Small intestine (tissue), 7 donors: ENCODE measurements around the gene CITED4. TPM values are rescaled to one million over a fixed set of nuclear protein-coding genes. Genes with fewer than 3 reads are reported as not detected.

Experiments used
- DNase-seq, 2 donors: peaks; one replicate each; pipeline versions ENCODE4 v3.0.0 to v3.0.0-alpha.2; 2013
- FAIRE-seq: peaks from 2 replicates; lab custom pipeline; 2012; peaks lifted over from hg19 to GRCh38; lab: Jason Lieb, UNC
- H3K27ac ChIP-seq, 3 donors: one replicate each; pipeline ENCODE4 v1.5.1; 2013; ENCODE audit warnings: low read length in 2 of 3, mild to moderate bottlenecking in 2 of 3, control low read depth in 1 of 3, inconsistent platforms in 1 of 3, low read depth in 1 of 3, moderate library complexity in 1 of 3
- H3K27me3 ChIP-seq, 3 donors: one replicate each; pipeline ENCODE4 v1.6.1; 2013; ENCODE audit warnings: low read length in 3 of 3, inconsistent platforms in 1 of 3; ENCODE audit not compliant: control insufficient read depth in 3 of 3, insufficient read depth in 3 of 3
- H3K36me3 ChIP-seq, 3 donors: one replicate each; pipeline ENCODE4 v1.6.1; 2013; ENCODE audit warnings: low read length in 3 of 3, inconsistent platforms in 1 of 3, low read depth in 1 of 3, mild to moderate bottlenecking in 1 of 3, moderate library complexity in 1 of 3; ENCODE audit not compliant: control insufficient read depth in 3 of 3, insufficient read depth in 2 of 3
- H3K4me1 ChIP-seq, 3 donors: one replicate each; pipeline ENCODE4 v1.6.1; 2013; ENCODE audit warnings: low read length in 2 of 3, inconsistent platforms in 1 of 3, low read depth in 1 of 3, mild to moderate bottlenecking in 1 of 3, moderate library complexity in 1 of 3; ENCODE audit not compliant: control insufficient read depth in 3 of 3, insufficient read depth in 2 of 3
- H3K4me3 ChIP-seq, 3 donors: one replicate each; pipeline ENCODE4 v1.5.1; 2013; ENCODE audit warnings: low read length in 3 of 3, control low read depth in 1 of 3, inconsistent platforms in 1 of 3, low read depth in 1 of 3, mild to moderate bottlenecking in 1 of 3, moderate library complexity in 1 of 3
- H3K9me3 ChIP-seq, 2 donors: one replicate each; pipeline ENCODE4 v1.6.1; 2013; ENCODE audit warnings: low read depth in 1 of 2, low read length in 1 of 2; ENCODE audit not compliant: control insufficient read depth in 2 of 2, insufficient read depth in 1 of 2
- WGBS, 3 donors: extraction: QIAGEN DNeasy Blood & Tissue Kit; methylation state at CpG; one replicate each; pipeline ENCODE4 v1.1.7; 2013; 5-methylcytosine and 5-hydroxymethylcytosine counted together
- polyA plus RNA-seq, 4 donors: library from polyadenylated mRNA; stranded (reverse) in 3 of 4; unstranded in 1 of 4; fragments of 200-250 nt in 3 of 4; fragments of 120-200 nt in 1 of 4; gene quantifications; one replicate each; pipeline versions ENCODE4 v1.2.1 to v1.2.3, GENCODE V29; 2013
- donor health status: healthy with polysubstance abuse.
- donor health status: control.
- donor health status: control.
- donor health status: Bipolar disorder and iron deficiency.
- donor health status: healthy.

Gene CITED4
- polyA plus RNA-seq, 4 donors: 0.54 to 4.9 (median 2.7) TPM; not detected in 1

- no peak for DNase-seq
- Histone ChIP-seq H3K4me3 (no peak overlapping the region), H3K9me3 (peaks cover 0 to 16% of the 10 kb centered on the region in 2 donors), H3K4me1 (no peaks in the 10 kb centered on the region), H3K36me3 (no peaks in the 10 kb centered on the region), H3K27me3 (peaks cover 0 to 2% (median 0%) of the 10 kb centered on the region in 3 donors), H3K27ac (no peak overlapping the region)
- FAIRE-seq: no peak
These were observed 32.3 kb upstream of the CITED4 start for GRCh38 chr1:40894455-40894854.

- FAIRE-seq: no peak
- peaks cover 0 to 16% of the 10 kb centered on the region in 2 donors for H3K9me3 ChIP-seq
- no peaks in the 10 kb centered on the region for H3K4me1 ChIP-seq
- DNase-seq: no peak
- no peak overlapping the region for H3K27ac ChIP-seq
- H3K27me3 ChIP-seq: peaks cover 0 to 2% (median 0%) of the 10 kb centered on the region in 3 donors
- H3K36me3 ChIP-seq: no peaks in the 10 kb centered on the region
- no peak overlapping the region for H3K4me3 ChIP-seq
These were observed 31.8 kb upstream of the CITED4 start for GRCh38 chr1:40893946-40894345.

GRCh38 chr1:40892354-40892753, 30.2 kb upstream of the CITED4 start:
- DNase-seq: no peak
- H3K4me3 ChIP-seq: no peak overlapping the region
- 67 to 88% (median 86%) methylated on average over 2 of the region's 2 CpGs for WGBS, 3 donors
- no peaks in the 10 kb centered on the region for H3K4me1 ChIP-seq
- H3K9me3 ChIP-seq: peaks cover 0 to 16% of the 10 kb centered on the region in 2 donors
- no peak for FAIRE-seq
- no peak overlapping the region for H3K27ac ChIP-seq
- peaks cover 0 to 4% (median 2%) of the 10 kb centered on the region in 3 donors for H3K27me3 ChIP-seq
- no peaks in the 10 kb centered on the region for H3K36me3 ChIP-seq

GRCh38 chr1:40890771-40891170, 28.6 kb upstream of the CITED4 start:
- Histone ChIP-seq H3K4me3 (no peak overlapping the region), H3K4me1 (no peaks in the 10 kb centered on the region), H3K27me3 (peaks cover 3 to 17% (median 6%) of the 10 kb centered on the region in 3 donors), H3K9me3 (peaks cover 0 to 16% of the 10 kb centered on the region in 2 donors), H3K36me3 (no peaks in the 10 kb centered on the region), H3K27ac (no peak overlapping the region)
- DNase-seq (no peak), FAIRE-seq (no peak)
- 59 to 76% (median 61%) methylated on average over 2 of the region's 2 CpGs for WGBS, 3 donors

- Histone ChIP-seq H3K9me3 (no peaks in the 10 kb centered on the region), H3K36me3 (no peaks in the 10 kb centered on the region), H3K4me3 (no peak overlapping the region), H3K27ac (no peak overlapping the region), H3K27me3 (peaks cover 6 to 37% (median 11%) of the 10 kb centered on the region in 3 donors), H3K4me1 (peaks cover 2 to 3% (median 3%) of the 10 kb centered on the region in 3 donors)
- DNase-seq (no peak), FAIRE-seq (no peak)
- 85 to 96% (median 90%) methylated on average over 6 of the region's 6 CpGs for WGBS, 3 donors
These were observed 25.5 kb upstream of the CITED4 start for GRCh38 chr1:40887652-40888051.

GRCh38 chr1:40887012-40887378, 24.8 kb upstream of the CITED4 start:
- FAIRE-seq: no peak
- 67 to 89% (median 84%) methylated on average over 1 of the region's 1 CpG for WGBS, 3 donors
- peaks cover 2 to 3% (median 3%) of the 10 kb centered on the region in 3 donors for H3K4me1 ChIP-seq
- no peak overlapping the region for H3K4me3 ChIP-seq
- H3K27ac ChIP-seq: no peak overlapping the region
- no peak for DNase-seq
- H3K9me3 ChIP-seq: no peaks in the 10 kb centered on the region
- H3K27me3 ChIP-seq: peaks cover 6 to 37% (median 11%) of the 10 kb centered on the region in 3 donors
- no peaks in the 10 kb centered on the region for H3K36me3 ChIP-seq

GRCh38 chr1:40886318-40887011, 24.3 kb upstream of the CITED4 start:
- FAIRE-seq: no peak

GRCh38 chr1:40884055-40884795, 22.1 kb upstream of the CITED4 start:
- Histone ChIP-seq H3K4me1 (peaks cover 2 to 3% (median 3%) of the 10 kb centered on the region in 3 donors), H3K4me3 (peak overlapping the region in 1 of 3 donors; percentile 19), H3K9me3 (no peaks in the 10 kb centered on the region), H3K36me3 (no peaks in the 10 kb centered on the region), H3K27ac (no peak overlapping the region), H3K27me3 (peaks cover 7 to 39% (median 11%) of the 10 kb centered on the region in 3 donors)
- DNase-seq: peak in 1 of 2 donors; percentile 18
- no peak for FAIRE-seq
- WGBS, 3 donors: 16 to 19% (median 16%) methylated on average over 50 to 73 of the region's 73 CpGs

More at GRCh38 chr1:40886318-40887011, 24.3 kb upstream of the CITED4 start:
- Histone ChIP-seq H3K27ac (no peak overlapping the region), H3K9me3 (no peaks in the 10 kb centered on the region), H3K4me3 (no peak overlapping the region), H3K4me1 (peaks cover 2 to 3% (median 3%) of the 10 kb centered on the region in 3 donors), H3K36me3 (no peaks in the 10 kb centered on the region), H3K27me3 (peaks cover 6 to 37% (median 11%) of the 10 kb centered on the region in 3 donors)
- DNase-seq: no peak
- WGBS, 3 donors: 66 to 74% (median 68%) methylated on average over 7 of the region's 7 CpGs
